T47D (cell line): ENCODE measurements around the gene DPP4.

ENCODE experiments used
- DNase-seq, 2 experiments: peaks; one replicate each; pipeline versions ENCODE4 v3.0.0 to v3.0.0-alpha.2; 2011 to 2012; ENCODE audit warnings: low read depth in 1 of 2, low spot score in 1 of 2
- JUND ChIP-seq: IDR thresholded peaks from 2 replicates; pipeline ENCODE4 v1.6.1; 2012; ENCODE audit warnings: low read depth
- in situ Hi-C: cut with HindIII; loops from 2 replicates; pipeline ENCODE4 v1.10.0; 2016; ENCODE audit warnings: low sequenced_read_pairs, low pct_unique_long_range_greater_than_20kb

DPP4 gene

GRCh38 chr2:162079514-162079913, 5.5 kb upstream of the DPP4 start:
- in situ Hi-C loops: no loop called here
- TF ChIP-seq JUND: no peak
- no peak for DNase-seq

- in situ Hi-C loops: no loop called here
- DNase-seq: no peak
Measured at GRCh38 chr2:162075689-162076132, 1.7 kb upstream of the DPP4 start.

GRCh38 chr2:162074928-162075688, 1.1 kb upstream of the DPP4 start:
- DNase-seq: no peak
- TF ChIP-seq JUND: no peak
- in situ Hi-C loops: no loop called here

More at GRCh38 chr2:162075689-162076132, 1.7 kb upstream of the DPP4 start:
- no peak for TF ChIP-seq JUND

- DNase-seq: no peak
- TF ChIP-seq JUND: no peak
Measured at GRCh38 chr2:162074632-162074895, 549 bp upstream of the DPP4 start.

GRCh38 chr2:162072976-162073887, 783 bp downstream of the DPP4 start:
- in situ Hi-C loops: no loop called here
- TF ChIP-seq JUND: no peak
- no peak for DNase-seq

More at GRCh38 chr2:162074632-162074895, 549 bp upstream of the DPP4 start:
- in situ Hi-C loops: no loop called here

GRCh38 chr2:162072181-162072702, 1.8 kb downstream of the DPP4 start:
- no peak for TF ChIP-seq JUND
- in situ Hi-C loops: no loop called here
- no peak for DNase-seq

GRCh38 chr2:162071001-162071400, 3.0 kb downstream of the DPP4 start:
- no peak for DNase-seq
- no peak for TF ChIP-seq JUND
- in situ Hi-C loops: no loop called here

- no peak for TF ChIP-seq JUND
- in situ Hi-C loops: no loop called here
- no peak for DNase-seq
Measured at GRCh38 chr2:162070228-162070936, 3.6 kb downstream of the DPP4 start.

- in situ Hi-C loops: no loop called here
- TF ChIP-seq JUND: no peak
- no peak for DNase-seq
Measured at GRCh38 chr2:162069267-162069903, 4.6 kb downstream of the DPP4 start.

GRCh38 chr2:162067596-162067995, 6.4 kb downstream of the DPP4 start:
- no peak for DNase-seq
- in situ Hi-C loops: no loop called here
- TF ChIP-seq JUND: no peak

- no peak for TF ChIP-seq JUND
- in situ Hi-C loops: no loop called here
- no peak for DNase-seq
Measured at GRCh38 chr2:162065767-162066166, 8.2 kb downstream of the DPP4 start.

- TF ChIP-seq JUND: no peak
- in situ Hi-C loops: no loop called here
- no peak for DNase-seq
Measured at GRCh38 chr2:162063899-162064298, 10.1 kb downstream of the DPP4 start.

- in situ Hi-C loops: no loop called here
- DNase-seq: no peak
- no peak for TF ChIP-seq JUND
Measured at GRCh38 chr2:162063281-162063680, 10.7 kb downstream of the DPP4 start.
